Ovary (tissue), 9 donors: ENCODE data around the gene CHN2. TPM values are rescaled to one million over a fixed set of nuclear protein-coding genes. Genes with fewer than 3 reads are reported as not detected.
A peak's percentile ranks its signal among the peaks of the same experiment; 100 is the strongest.

Source experiments
- DNase-seq, 5 donors: peaks; one replicate each; pipeline ENCODE4 v3.0.0-alpha.2; 2019 to 2020
- H3K27ac ChIP-seq, 2 donors: fragments of 200-600 bp; one replicate each; pipeline versions ENCODE4 v1.5.1 to v1.8.0; 2019 to 2022
- H3K27me3 ChIP-seq: fragments of 200-600 bp; one replicate; pipeline ENCODE4 v1.8.0; 2022
- H3K36me3 ChIP-seq: fragments of 200-600 bp; sonication (generic); one replicate; pipeline ENCODE4 v1.5.1; 2019
- H3K4me1 ChIP-seq: one replicate; pipeline ENCODE4 v1.8.1; 2013; ENCODE audit warnings: mild to moderate bottlenecking, moderate library complexity; ENCODE audit not compliant: insufficient read depth
- H3K4me3 ChIP-seq: fragments of 200-600 bp; sonication (generic); one replicate; pipeline ENCODE4 v1.5.1; 2017
- H3K9me3 ChIP-seq, 2 donors: fragments of 200-600 bp in 1 of 2; sonication (generic) in 1 of 2; one replicate each; pipeline versions ENCODE4 v1.5.1 to v1.8.1; 2013 to 2019; ENCODE audit warnings: mild to moderate bottlenecking in 1 of 2, moderate library complexity in 1 of 2
- CTCF ChIP-seq, 3 donors: fragments of 450-650 bp in 2 of 3; fragments of 200-600 bp in 1 of 3; IDR thresholded peaks; one replicate each; pipeline versions ENCODE4 v1.5.1 to v1.8.0; 2016 to 2022; ENCODE audit warnings: antibody characterized with exemption in 3 of 3, mild to moderate bottlenecking in 1 of 3
- EP300 ChIP-seq: sonication (generic); formaldehyde crosslinking; IDR thresholded peaks from one replicate; pipeline ENCODE4 v1.6.1; 2017; ENCODE audit warnings: antibody characterized with exemption
- POLR2A ChIP-seq: fragments of 450-650 bp; IDR thresholded peaks from one replicate; pipeline ENCODE4 v1.6.1; 2017; ENCODE audit warnings: antibody characterized with exemption, mild to moderate bottlenecking, moderate library complexity
- WGBS, 3 donors: extraction: QIAGEN DNeasy Blood & Tissue Kit in 1 of 3; methylation state at CpG; one replicate each; pipeline versions ENCODE4 v1.1.5 to v1.1.7; 2013 to 2017; 5-methylcytosine and 5-hydroxymethylcytosine counted together
- intact Hi-C, 4 donors: fragments of 100-400 bp; cut with DNase I; formaldehyde crosslinking; loops; one replicate each; pipeline versions ENCODE4 v1.11.0 to v1.15.1; 2022 to 2023
- polyA plus RNA-seq, 2 donors: library from polyadenylated mRNA; stranded (reverse); fragments of 200-250 nt in 1 of 2; fragments of 350-450 nt in 1 of 2; fragmentation: Illumina TruSeq in 1 of 2; extraction: RNeasy Lipid Tissue Mini Kit (QIAGEN cat#74804) in 1 of 2; gene quantifications; one replicate each; pipeline ENCODE4 v1.2.3, GENCODE V29; 2013 to 2014
- total RNA-seq, 7 donors: library from RNA; depleted of rRNA in 2 of 7; stranded (reverse); fragments of >200 nt in 2 of 7; fragmentation: NEBNext Ultra II Directional in 3 of 7; extraction: Animal tissue kit (Norgen Biotek cat#: 25700) in 3 of 7; gene quantifications; one replicate each; pipeline versions ENCODE4 v1.1.0 to v1.2.4, GENCODE V29; 2016 to 2023
- donor health status: DM: no; HTN: no; CAD: no; lungs with moderate emphysema.
- donor health status: DM: no; HTN: no; CAD: no.
- donor health status: Bipolar disorder and iron deficiency.
- donor health status: DM: yes; HTN: yes; CAD: no.
- donor health status: DM: no; HTN: no; CAD: no.
- donor health status: DM: yes; HTN: yes; CAD: no.

Gene CHN2
- total and polyA plus RNA-seq, 9 donors: 17.9 to 32.6 (median 22.3) TPM

DNA sequence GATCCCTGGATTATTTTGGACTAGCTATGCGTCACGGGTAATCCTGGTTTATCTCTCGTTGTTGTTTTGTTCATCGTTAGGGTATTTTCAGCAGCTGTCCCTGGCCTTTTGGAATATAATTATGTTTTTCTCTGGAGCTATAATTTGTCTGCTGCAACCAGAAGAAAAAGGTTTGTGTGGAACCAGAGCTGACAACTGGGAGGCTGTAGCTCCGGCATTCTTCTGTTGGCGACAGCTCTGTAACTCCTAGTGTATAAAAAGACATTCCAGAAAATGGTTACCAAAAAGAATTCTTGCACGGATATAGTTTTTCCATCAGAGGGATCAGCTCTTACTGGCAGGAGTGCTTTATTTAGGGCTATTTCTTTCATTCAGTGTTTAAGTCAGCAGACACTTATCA lies 238.1 kb downstream of the CHN2 start:
- intact Hi-C loops: no loop called here
- no peaks in the 10 kb centered on the region for H3K27me3 ChIP-seq
- H3K9me3 ChIP-seq: no peaks in the 10 kb centered on the region
- peak overlapping the region in 1 of 2 donors; percentile 62 for H3K27ac ChIP-seq
- H3K36me3 ChIP-seq: no peaks in the 10 kb centered on the region
- WGBS, 3 donors: 8 to 28% (median 14%) methylated on average over 7 of the region's 7 CpGs
- peaks cover 10% of the 10 kb centered on the region for H3K4me1 ChIP-seq
- no peak for DNase-seq
- TF ChIP-seq CTCF (IDR thresholded peaks at IDR 0.05): no peak
- no peak for TF ChIP-seq POLR2A
- TF ChIP-seq EP300: no peak
- H3K4me3 ChIP-seq: no peak overlapping the region

DNA sequence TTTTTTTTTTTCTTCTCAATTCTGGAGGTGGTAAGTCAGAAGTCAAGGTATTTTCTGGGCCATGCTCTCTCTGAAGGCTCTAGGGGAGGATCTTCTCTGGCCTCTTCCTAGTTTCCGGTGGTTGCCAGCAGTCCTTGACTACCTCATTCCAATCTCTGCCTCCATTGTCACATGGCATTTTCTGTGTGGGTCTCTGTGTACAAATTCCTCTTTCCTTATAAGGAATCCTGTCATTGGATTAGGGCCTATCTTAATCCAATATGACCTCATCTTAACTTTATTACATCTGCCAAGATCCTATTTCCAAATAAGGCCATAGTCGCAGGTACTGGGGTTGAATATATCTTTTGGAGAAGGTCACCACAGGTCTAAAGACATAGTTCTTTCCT lies 239.8 kb downstream of the CHN2 start:
- H3K27me3 ChIP-seq: no peaks in the 10 kb centered on the region
- TF ChIP-seq EP300 (no peak), CTCF (IDR thresholded peaks at IDR 0.05) (no peak), POLR2A (no peak)
- no peak overlapping the region for H3K27ac ChIP-seq
- H3K9me3 ChIP-seq: no peaks in the 10 kb centered on the region
- no peak for DNase-seq
- no peak overlapping the region for H3K4me3 ChIP-seq
- 72 to 82% (median 75%) methylated on average over 2 of the region's 2 CpGs for WGBS, 3 donors
- intact Hi-C loops: no loop called here
- peaks cover 17% of the 10 kb centered on the region for H3K4me1 ChIP-seq
- H3K36me3 ChIP-seq: no peaks in the 10 kb centered on the region

- no peak for DNase-seq
- TF ChIP-seq CTCF (IDR thresholded peaks at IDR 0.05) (no peak), POLR2A (no peak), EP300 (no peak)
- peaks cover 16% of the 10 kb centered on the region for H3K4me1 ChIP-seq
- no peaks in the 10 kb centered on the region for H3K36me3 ChIP-seq
- intact Hi-C loops: no loop called here
- no peak overlapping the region for H3K4me3 ChIP-seq
- no peaks in the 10 kb centered on the region for H3K9me3 ChIP-seq
- H3K27me3 ChIP-seq: no peaks in the 10 kb centered on the region
- H3K27ac ChIP-seq: no peak overlapping the region
Measured at GRCh38 chr7:29435167-29435566, 240.6 kb downstream of the CHN2 start.

GRCh38 chr7:29435902-29436301 lies 241.3 kb downstream of the CHN2 start:
- Histone ChIP-seq H3K4me3 (no peak overlapping the region), H3K27ac (no peak overlapping the region), H3K9me3 (no peaks in the 10 kb centered on the region), H3K4me1 (peaks cover 13% of the 10 kb centered on the region), H3K36me3 (no peaks in the 10 kb centered on the region), H3K27me3 (no peaks in the 10 kb centered on the region)
- TF ChIP-seq EP300 (no peak), POLR2A (no peak), CTCF (IDR thresholded peaks at IDR 0.05) (no peak)
- DNase-seq: no peak
- intact Hi-C loops: no loop called here
- 89 to 96% (median 90%) methylated on average over 3 of the region's 3 CpGs for WGBS, 3 donors

DNA sequence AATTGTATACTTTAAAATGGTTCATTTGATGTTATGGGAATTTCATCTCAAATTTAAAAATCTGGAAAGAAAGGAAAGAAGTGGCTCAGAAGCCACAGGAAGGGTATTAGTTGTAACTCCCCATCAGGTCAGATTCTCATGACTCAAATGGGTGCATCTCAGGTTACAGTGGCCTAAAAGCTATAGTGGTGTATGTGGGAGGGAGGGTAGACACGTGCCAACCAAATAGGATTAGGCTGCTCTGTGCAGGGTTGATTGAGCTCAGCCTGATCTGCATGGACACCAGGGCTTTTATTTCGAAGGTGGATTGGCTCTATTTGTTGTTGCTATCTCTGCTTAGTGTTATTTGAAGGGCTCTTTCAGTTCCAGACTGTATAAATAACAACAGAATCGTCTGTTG lies 247.6 kb downstream of the CHN2 start:
- Histone ChIP-seq H3K27ac (no peak overlapping the region), H3K4me1 (peaks cover 8% of the 10 kb centered on the region), H3K4me3 (no peak overlapping the region), H3K36me3 (no peaks in the 10 kb centered on the region), H3K9me3 (no peaks in the 10 kb centered on the region), H3K27me3 (no peaks in the 10 kb centered on the region)
- intact Hi-C loops: no loop called here
- no peak for DNase-seq
- WGBS, 3 donors: 21 to 34% (median 22%) methylated on average over 3 of the region's 3 CpGs
- TF ChIP-seq POLR2A (no peak), EP300 (no peak), CTCF (IDR thresholded peaks at IDR 0.05) (no peak)
